Activated CD8-positive, alpha-beta T cell treated with anti-CD3 and anti-CD28 coated beads for 36 hours (primary cell): Measurements from ENCODE around the gene SHISA5. TPM values are rescaled to one million over a fixed set of nuclear protein-coding genes. Genes with fewer than 3 reads are reported as not detected.
"Not testable (repeated sequence)": the region's sequence is repeated elsewhere in the genome, so short reads cannot be mapped to it uniquely, and the experiment has no call there.

ENCODE experiments used
- ATAC-seq: fragments of 200-7000 bp; cut with Tn5 transposase; one replicate; pipeline ENCODE4 v1.10.0; 2021; ENCODE audit warnings: mild to moderate bottlenecking, moderate library complexity
- CTCF ChIA-PET: fragments of 350-600 bp; sonication (Branson Sonifier 250); formaldehyde crosslinking; loops from one replicate; lab custom pipeline; 2021; ENCODE audit warnings: antibody characterized with exemption; lab: Charles Lee
- POLR2A ChIA-PET: fragments of 350-600 bp; sonication (Branson Sonifier 250); formaldehyde crosslinking; loops from one replicate; lab custom pipeline; 2021; ENCODE audit warnings: antibody characterized with exemption; lab: Charles Lee
- DNase-seq: peaks from one replicate; pipeline ENCODE4 v3.0.0-alpha.2; 2020
- H3K27ac Mint-ChIP-seq: one replicate; pipeline ENCODE4 v1.8.0; 2021; ENCODE audit warnings: mild to moderate bottlenecking, mixed read lengths
- H3K27me3 Mint-ChIP-seq: one replicate; pipeline ENCODE4 v1.8.0; 2021; ENCODE audit warnings: mixed read lengths
- H3K36me3 Mint-ChIP-seq: one replicate; pipeline ENCODE4 v1.8.0; 2021; ENCODE audit warnings: low read depth, mixed read lengths
- H3K4me1 Mint-ChIP-seq: one replicate; pipeline ENCODE4 v1.8.0; 2021; ENCODE audit warnings: low read depth, mixed read lengths
- H3K4me3 Mint-ChIP-seq: one replicate; pipeline ENCODE4 v1.8.0; 2021; ENCODE audit warnings: mild to moderate bottlenecking, moderate library complexity, mixed read lengths
- H3K9me3 Mint-ChIP-seq: one replicate; pipeline ENCODE4 v1.8.0; 2021; ENCODE audit warnings: mixed read lengths
- CTCF ChIP-seq: fragments of 200-600 bp; IDR thresholded peaks from one replicate; pipeline ENCODE4 v1.8.0; 2022; ENCODE audit warnings: antibody characterized with exemption, mild to moderate bottlenecking
- intact Hi-C: fragments of 100-400 bp; cut with micrococcal nuclease; formaldehyde crosslinking; loops from one replicate; pipeline ENCODE4 v1.10.0; 2022
- total RNA-seq, 2 experiments: library from RNA; stranded (reverse); gene quantifications; one replicate each; pipeline ENCODE4 v1.2.3, GENCODE V29; 2021

The SHISA5 gene
- total RNA-seq, 2 experiments from 2014 or later, result 65.9 to 71.4 TPM

DNA sequence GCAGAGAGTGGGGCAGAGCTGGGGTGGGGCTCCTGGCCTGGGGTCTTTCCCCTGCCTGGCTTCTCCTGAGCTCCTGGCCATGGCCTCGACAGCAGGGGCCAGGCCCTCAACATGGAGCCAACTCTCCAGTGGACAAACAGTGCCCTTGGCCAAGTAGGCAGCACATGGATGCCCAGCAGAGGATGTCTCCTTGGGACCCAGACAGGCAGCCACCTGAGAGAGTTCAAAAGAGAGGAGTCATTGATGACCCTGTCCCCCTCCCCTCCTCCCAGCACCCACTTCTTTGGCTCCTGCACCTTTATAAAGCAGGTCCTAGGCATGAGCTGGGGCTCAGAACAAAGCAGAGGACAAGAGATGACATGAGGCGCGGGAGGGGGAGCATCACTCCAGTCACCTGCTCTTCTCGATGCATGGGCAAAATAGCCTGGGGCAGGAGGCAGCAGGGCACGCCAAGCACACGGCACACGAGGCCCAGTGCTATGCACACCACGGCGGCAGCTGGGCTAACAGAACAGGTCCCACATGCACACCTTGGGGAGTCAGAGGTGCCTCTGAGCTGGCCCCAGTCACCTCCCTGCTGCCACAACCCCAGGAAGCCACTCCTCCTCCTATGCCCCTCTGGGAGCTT is 27.4 kb downstream of the SHISA5 start:
- H3K4me3 Mint-ChIP-seq, result no peak overlapping the region
- H3K27me3 Mint-ChIP-seq, result no peaks in the 10 kb centered on the region
- peak overlapping the region; percentile 34 for H3K27ac Mint-ChIP-seq
- peaks cover 3% of the 10 kb centered on the region for H3K36me3 Mint-ChIP-seq
- no peak for TF ChIP-seq CTCF
- POLR2A ChIA-PET, result interaction anchor here (1.0 to 2.9 kb wide), 4 partner anchors 9 to 40 kb away, joined by 3 to 18 read pairs (median 4); a partner anchor contains a TSS
- CTCF ChIA-PET, result interaction anchor here (1.0 to 1.5 kb wide), 4 partner anchors 31 to 81 kb away, joined by 3 to 5 read pairs (median 3); no protein-coding TSS in a partner anchor
- DNase-seq (no peak), ATAC-seq (no peak)
- H3K4me1 Mint-ChIP-seq, result peaks cover 42% of the 10 kb centered on the region
- no peaks in the 10 kb centered on the region for H3K9me3 Mint-ChIP-seq
- intact Hi-C loops, result no loop called here

DNA sequence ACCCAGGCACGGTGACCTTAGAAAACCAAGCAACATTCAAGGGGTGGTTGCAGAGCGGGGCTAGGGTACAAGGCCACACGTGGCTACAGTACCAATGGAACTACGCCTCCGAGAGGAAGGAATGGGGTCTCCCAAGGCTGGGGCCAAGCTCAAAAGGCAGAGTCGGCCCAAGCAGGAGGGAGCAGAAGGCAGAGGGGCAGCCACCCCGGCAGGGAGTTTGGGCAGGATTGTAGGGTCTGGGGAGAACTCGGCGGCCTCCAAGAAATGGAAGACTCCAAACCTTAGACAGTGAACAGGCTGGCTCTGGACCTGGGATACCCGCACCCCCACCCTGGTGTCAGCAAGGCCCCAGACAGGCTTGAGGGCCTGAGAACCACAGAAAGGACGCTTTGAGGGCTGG is 28.8 kb downstream of the SHISA5 start:
- Mint-ChIP-seq H3K4me1 (peaks cover 50% of the 10 kb centered on the region), H3K36me3 (peaks cover 7% of the 10 kb centered on the region), H3K27me3 (no peaks in the 10 kb centered on the region), H3K4me3 (no peak overlapping the region), H3K9me3 (no peaks in the 10 kb centered on the region), H3K27ac (peak overlapping the region; percentile 71)
- DNase-seq (no peak), ATAC-seq (no peak)
- ChIA-PET POLR2A (interaction anchor here (1.0 to 3.6 kb wide), 2 partner anchors 8 to 29 kb away, joined by 4 to 11 read pairs; partner anchors contain the start of gene SHISA5), CTCF (interaction anchor here (2.7 kb wide), 1 partner anchor 32 kb away, joined by 8 read pairs; no protein-coding TSS in a partner anchor)
- no peak for TF ChIP-seq CTCF
- intact Hi-C loops, result no loop called here

GRCh38 chr3:48474619-48475018 is 29.4 kb downstream of the SHISA5 start:
- Mint-ChIP-seq H3K27ac (peak overlapping the region; percentile 71), H3K4me3 (no peak overlapping the region), H3K36me3 (peaks cover 10% of the 10 kb centered on the region), H3K4me1 (peaks cover 52% of the 10 kb centered on the region), H3K9me3 (no peaks in the 10 kb centered on the region), H3K27me3 (no peaks in the 10 kb centered on the region)
- intact Hi-C loops, result loop anchor here (5.0 kb wide), 2 partner anchors 33 to 73 kb away; no protein-coding TSS in a partner anchor
- ATAC-seq (no peak), DNase-seq (no peak)
- POLR2A ChIA-PET, result interaction anchor here (3.6 kb wide), 1 partner anchor 30 kb away, joined by 11 read pairs; the partner anchor contains the start of gene SHISA5
- CTCF ChIA-PET, result interaction anchor here (2.7 kb wide), 1 partner anchor 32 kb away, joined by 8 read pairs; no protein-coding TSS in a partner anchor
- no peak for TF ChIP-seq CTCF

GRCh38 chr3:48474031-48474430 is 29.9 kb downstream of the SHISA5 start:
- peak overlapping the region; percentile 49 for H3K27ac Mint-ChIP-seq
- H3K27me3 Mint-ChIP-seq, DNase-seq, H3K9me3 Mint-ChIP-seq, H3K4me3 Mint-ChIP-seq, ATAC-seq: not testable (repeated sequence)
- ChIA-PET CTCF (interaction anchor here (0.6 to 4.9 kb wide), 15 partner anchors 11 to 286 kb away, joined by 3 to 35 read pairs (median 4); partner anchors contain the start of genes CDC25A, PFKFB4 and SLC26A6), POLR2A (interaction anchor here (1.1 to 3.6 kb wide), 6 partner anchors 9 to 85 kb away, joined by 4 to 12 read pairs (median 8); partner anchors contain the start of genes CCDC51, PFKFB4, SHISA5 and TMA7)
- intact Hi-C loops, result loop anchor here (5.0 kb wide), 2 partner anchors 33 to 73 kb away; no protein-coding TSS in a partner anchor
- peaks cover 53% of the 10 kb centered on the region for H3K4me1 Mint-ChIP-seq
- H3K36me3 Mint-ChIP-seq, result peaks cover 16% of the 10 kb centered on the region

- Mint-ChIP-seq H3K4me3 (peak overlapping the region; percentile 80), H3K4me1 (peaks cover 53% of the 10 kb centered on the region), H3K27me3 (no peaks in the 10 kb centered on the region), H3K36me3 (peaks cover 17% of the 10 kb centered on the region), H3K27ac (peak overlapping the region; percentile 96), H3K9me3 (no peaks in the 10 kb centered on the region)
- TF ChIP-seq CTCF, result no peak
- ATAC-seq (no peak), DNase-seq (no peak)
- CTCF ChIA-PET, result interaction anchor here (0.6 to 4.9 kb wide), 20 partner anchors 11 to 285 kb away, joined by 3 to 35 read pairs (median 4); partner anchors contain the start of genes CCDC51, CDC25A, PFKFB4 and SLC26A6
- POLR2A ChIA-PET, result interaction anchor here (0.9 to 3.6 kb wide), 11 partner anchors 9 to 556 kb away, joined by 3 to 12 read pairs (median 5); partner anchors contain the start of genes ATRIP, CCDC51, IMPDH2 and PFKFB4
- intact Hi-C loops, result loop anchor here (5.0 kb wide), 2 partner anchors 34 to 74 kb away; no protein-coding TSS in a partner anchor
Measured at GRCh38 chr3:48473617-48473952, 30.4 kb downstream of the SHISA5 start.
